ENCODE data around the gene DTNA.

The DTNA gene

DNA sequence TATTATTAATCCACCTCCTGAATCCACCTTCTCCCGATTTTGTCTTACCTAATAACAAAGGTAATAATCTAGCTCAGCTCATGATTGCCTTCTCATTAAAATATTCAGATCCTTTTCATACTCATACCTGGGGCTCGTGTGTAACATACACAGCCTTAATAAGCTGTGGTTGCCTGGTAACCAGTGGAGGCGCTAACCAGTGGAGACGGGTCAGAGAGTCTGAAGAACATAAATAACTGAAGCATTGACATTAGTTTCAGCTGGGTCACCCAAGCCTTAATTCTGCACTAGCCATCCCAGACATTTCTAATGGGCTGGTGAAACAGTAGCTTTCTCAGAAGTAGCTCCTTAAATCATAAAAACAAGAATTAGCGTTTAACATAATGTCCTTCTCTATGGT lies 14.8 kb upstream of the DTNA start:
- DNase-seq (ENCODE audit: low read depth) = no peak
- no peak overlapping the region for H3K4me3 ChIP-seq (ENCODE audit: low read length)

DNA sequence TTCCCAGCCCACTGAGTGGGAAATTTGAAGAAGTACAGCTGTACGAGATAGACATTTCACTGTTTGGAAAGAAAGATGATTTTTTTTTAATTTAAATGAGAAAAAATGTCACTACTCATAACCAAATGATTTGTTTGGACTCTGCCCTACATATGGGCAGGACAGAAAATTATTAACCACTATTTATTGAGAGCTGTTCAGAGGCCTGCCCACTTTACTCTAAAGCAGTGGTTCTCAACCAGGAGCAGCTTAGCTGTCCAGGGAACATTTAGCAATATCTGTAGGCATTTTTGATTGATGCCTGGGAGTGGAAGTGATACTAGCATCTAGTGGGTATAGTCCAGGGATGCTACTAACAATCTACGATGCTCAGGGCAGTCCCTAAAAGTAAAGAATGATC lies 13.4 kb upstream of the DTNA start:
- no peak for DNase-seq (ENCODE audit: low read depth)
- H3K4me3 ChIP-seq (ENCODE audit: low read length) = no peak overlapping the region

More for the DNA sequence above, 14.8 kb upstream of the DTNA start:
- TF ChIP-seq, protein P1, sequence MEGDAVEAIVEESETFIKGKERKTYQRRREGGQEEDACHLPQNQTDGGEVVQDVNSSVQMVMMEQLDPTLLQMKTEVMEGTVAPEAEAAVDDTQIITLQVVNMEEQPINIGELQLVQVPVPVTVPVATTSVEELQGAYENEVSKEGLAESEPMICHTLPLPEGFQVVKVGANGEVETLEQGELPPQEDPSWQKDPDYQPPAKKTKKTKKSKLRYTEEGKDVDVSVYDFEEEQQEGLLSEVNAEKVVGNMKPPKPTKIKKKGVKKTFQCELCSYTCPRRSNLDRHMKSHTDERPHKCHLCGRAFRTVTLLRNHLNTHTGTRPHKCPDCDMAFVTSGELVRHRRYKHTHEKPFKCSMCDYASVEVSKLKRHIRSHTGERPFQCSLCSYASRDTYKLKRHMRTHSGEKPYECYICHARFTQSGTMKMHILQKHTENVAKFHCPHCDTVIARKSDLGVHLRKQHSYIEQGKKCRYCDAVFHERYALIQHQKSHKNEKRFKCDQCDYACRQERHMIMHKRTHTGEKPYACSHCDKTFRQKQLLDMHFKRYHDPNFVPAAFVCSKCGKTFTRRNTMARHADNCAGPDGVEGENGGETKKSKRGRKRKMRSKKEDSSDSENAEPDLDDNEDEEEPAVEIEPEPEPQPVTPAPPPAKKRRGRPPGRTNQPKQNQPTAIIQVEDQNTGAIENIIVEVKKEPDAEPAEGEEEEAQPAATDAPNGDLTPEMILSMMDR (conservative IDR thresholded peaks at IDR 0.05; ENCODE audit: low read length) = no peak

DNA sequence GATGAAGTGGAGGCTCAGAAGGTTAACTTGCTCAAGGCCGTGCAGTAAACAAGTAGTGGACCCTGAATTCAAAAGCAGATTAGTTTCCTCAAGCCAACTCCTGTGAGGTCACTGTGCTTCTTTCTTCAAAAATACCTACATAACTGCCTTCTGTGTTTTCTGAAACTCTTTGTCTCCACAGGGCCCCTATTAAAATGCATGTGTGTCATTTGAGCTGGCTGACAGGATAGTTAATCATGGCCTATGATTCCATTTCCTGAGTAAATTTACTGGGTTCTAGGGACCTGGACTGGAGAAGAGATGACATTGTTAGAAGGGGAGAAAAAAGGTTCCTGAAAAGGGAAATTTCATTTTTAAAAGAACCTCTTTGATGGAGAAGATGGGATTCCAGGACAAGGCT lies 12.9 kb upstream of the DTNA start:
- TF ChIP-seq, protein P1 (conservative IDR thresholded peaks at IDR 0.05; ENCODE audit: low read length) = no peak
- DNase-seq (ENCODE audit: low read depth) = no peak
- no peak overlapping the region for H3K4me3 ChIP-seq (ENCODE audit: low read length)

More for the DNA sequence above, 13.4 kb upstream of the DTNA start:
- TF ChIP-seq, protein P1 (conservative IDR thresholded peaks at IDR 0.05; ENCODE audit: low read length) = no peak

DNA sequence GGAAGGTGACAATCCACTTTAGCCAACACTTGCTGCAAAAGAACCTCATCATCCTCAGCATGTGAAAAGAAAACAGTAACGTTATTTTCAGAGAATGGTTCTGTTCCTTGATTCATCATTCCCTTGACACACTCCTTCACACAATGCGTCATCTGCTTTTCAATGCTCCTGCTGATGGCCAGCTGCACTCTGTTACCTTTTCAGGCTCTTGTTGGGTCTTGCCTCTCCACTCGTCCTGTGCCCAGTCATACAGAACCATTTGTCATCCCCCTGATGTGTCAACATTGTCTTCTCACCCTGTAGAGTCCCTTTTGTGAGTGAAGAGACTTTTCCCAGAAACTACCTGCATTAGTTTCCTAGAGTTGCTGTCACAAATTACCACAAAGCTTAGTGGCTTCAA lies 12.2 kb upstream of the DTNA start:
- no peak for DNase-seq (ENCODE audit: low read depth)

DNA sequence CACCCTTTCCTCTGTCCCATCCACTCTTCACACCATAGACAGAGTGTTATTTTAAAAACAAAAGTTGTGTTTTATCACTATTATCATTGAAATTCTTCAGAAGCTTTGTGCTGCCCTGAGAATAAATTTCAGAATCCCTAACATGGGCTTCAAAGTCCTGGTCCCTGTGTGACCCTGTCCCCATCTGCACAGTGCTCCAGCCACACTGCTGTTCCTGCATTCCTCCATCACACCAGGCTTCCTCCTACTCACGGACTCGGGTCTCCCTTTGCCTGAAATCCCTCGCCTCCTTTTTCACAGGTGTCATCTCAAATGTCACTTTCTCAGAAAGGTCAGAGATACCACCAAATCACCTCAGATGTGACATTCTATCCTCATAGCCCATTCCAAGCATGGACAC lies 8.2 kb upstream of the DTNA start:
- TF ChIP-seq, protein P1 (conservative IDR thresholded peaks at IDR 0.05; ENCODE audit: low read length) = no peak
- DNase-seq (ENCODE audit: low read depth) = no peak

More for the DNA sequence above, 12.2 kb upstream of the DTNA start:
- TF ChIP-seq, protein P1 (conservative IDR thresholded peaks at IDR 0.05; ENCODE audit: low read length) = no peak
- no peak overlapping the region for H3K4me3 ChIP-seq (ENCODE audit: low read length)

DNA sequence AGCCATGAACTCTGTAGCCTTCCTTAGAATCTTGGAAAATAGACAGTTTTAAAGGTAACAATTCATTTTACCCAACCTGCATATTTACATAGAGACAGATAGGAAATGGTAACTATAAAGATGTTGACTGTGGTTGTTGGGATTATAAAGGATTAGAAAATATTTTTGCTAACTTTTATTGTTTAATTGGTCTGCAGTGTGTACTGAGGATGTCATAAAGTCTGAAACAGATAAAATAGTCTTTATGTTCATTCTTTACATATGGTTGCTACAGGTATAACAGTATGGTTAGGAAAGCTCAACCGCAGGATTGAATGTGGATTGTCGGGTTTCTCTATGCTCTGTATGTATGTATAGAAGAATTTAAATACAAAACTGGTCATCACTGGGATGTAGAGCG lies 7.3 kb upstream of the DTNA start:
- no peak overlapping the region for H3K4me3 ChIP-seq (ENCODE audit: low read length)
- TF ChIP-seq, protein P1 (conservative IDR thresholded peaks at IDR 0.05; ENCODE audit: low read length) = no peak

More for the DNA sequence above, 8.2 kb upstream of the DTNA start:
- no peak overlapping the region for H3K4me3 ChIP-seq (ENCODE audit: low read length)

DNA sequence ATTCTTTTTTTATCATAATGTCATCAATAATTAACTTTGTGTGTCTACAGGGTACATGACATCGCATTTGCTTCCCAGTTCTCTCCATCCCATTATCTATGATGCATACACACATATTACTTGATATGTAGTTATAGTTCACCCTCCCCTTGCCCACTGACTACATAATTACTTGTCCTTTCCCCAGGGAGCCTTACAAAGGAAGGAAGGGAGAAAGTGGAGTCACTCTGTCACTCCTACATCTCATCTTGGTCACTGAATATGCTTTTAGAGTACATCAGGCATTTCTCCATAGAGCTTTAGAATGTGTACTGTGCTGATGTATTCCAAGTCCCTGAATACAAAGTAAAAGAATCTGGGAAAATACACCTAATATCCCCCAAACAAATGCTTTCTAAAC lies 6.0 kb upstream of the DTNA start:
- no peak overlapping the region for H3K4me3 ChIP-seq (ENCODE audit: low read length)
- DNase-seq (ENCODE audit: low read depth) = no peak
- TF ChIP-seq, protein P1 (conservative IDR thresholded peaks at IDR 0.05; ENCODE audit: low read length) = no peak

More for the DNA sequence above, 7.3 kb upstream of the DTNA start:
- DNase-seq (ENCODE audit: low read depth) = no peak
